Measurements from ENCODE around the gene TIAM2.

The TIAM2 gene

DNA sequence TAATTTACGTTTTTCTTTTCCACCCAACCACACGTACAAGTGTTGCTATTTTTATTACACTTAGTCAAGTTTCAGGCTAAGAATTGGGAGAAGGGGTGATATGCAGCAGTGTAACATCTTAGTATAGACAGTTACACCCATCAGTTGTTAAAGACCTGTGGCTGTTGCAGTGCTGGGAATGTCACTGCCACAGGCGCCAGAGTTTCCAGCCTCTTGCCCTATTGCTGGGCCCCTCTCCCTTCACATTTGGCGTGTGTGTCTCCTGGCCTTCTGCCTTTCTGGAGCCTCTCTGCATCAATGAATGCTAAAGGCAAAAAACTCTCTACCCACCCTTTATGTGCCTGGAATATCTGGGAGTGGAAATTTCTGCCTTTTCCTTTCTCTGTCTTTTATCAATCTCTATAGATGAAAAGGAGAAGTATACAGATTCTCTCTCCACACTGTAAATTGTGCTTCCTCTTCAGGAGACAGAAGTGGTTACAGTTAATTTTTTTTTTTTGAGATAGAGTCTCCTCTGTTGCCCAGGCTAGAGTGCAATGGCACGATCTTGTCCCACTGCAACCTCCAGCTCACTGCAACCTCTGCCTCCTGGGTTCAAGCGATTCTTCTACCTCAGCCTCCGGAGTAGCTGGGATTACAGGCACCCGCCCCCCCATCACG is 73.0 kb downstream of the TIAM2 start:
- H3K9me2 ChIP-seq (replicated peaks; ENCODE audit: insufficient read depth, low read length) = no peaks in the 10 kb centered on the region
- no peaks in the 10 kb centered on the region for H3K9me3 ChIP-seq (replicated peaks; ENCODE audit: insufficient read depth, low read length)
- no peak overlapping the region for H3K4me3 ChIP-seq (ENCODE audit: low read length)
- no peaks in the 10 kb centered on the region for H3K4me1 ChIP-seq (ENCODE audit: low read length)
- no peak overlapping the region for H3K27ac ChIP-seq (ENCODE audit: low read length)
- H4K20me1 ChIP-seq (ENCODE audit: insufficient read depth, low read length) = no peaks in the 10 kb centered on the region
- H3K79me2 ChIP-seq (ENCODE audit: low read length) = no peaks in the 10 kb centered on the region
- H3F3A ChIP-seq (ENCODE audit: insufficient read depth, low read length) = no peaks in the 10 kb centered on the region
- H3K4me2 ChIP-seq (ENCODE audit: low read depth, low read length) = no peak overlapping the region
- no peak overlapping the region for H3K9ac ChIP-seq (ENCODE audit: low read length)
- no peaks in the 10 kb centered on the region for H3K36me3 ChIP-seq (replicated peaks; ENCODE audit: insufficient read depth, low read length)
- H3K27me3 ChIP-seq (replicated peaks; ENCODE audit: insufficient read depth, low read length) = no peaks in the 10 kb centered on the region
- TF ChIP-seq EZH2phosphoT487 (IDR thresholded peaks at IDR 0.05; ENCODE audit: low read length) (no peak), EZH2 (optimal IDR thresholded peaks at IDR 0.05; ENCODE audit: low read depth, low read length) (no peak)
- TF ChIP-seq, protein P1, sequence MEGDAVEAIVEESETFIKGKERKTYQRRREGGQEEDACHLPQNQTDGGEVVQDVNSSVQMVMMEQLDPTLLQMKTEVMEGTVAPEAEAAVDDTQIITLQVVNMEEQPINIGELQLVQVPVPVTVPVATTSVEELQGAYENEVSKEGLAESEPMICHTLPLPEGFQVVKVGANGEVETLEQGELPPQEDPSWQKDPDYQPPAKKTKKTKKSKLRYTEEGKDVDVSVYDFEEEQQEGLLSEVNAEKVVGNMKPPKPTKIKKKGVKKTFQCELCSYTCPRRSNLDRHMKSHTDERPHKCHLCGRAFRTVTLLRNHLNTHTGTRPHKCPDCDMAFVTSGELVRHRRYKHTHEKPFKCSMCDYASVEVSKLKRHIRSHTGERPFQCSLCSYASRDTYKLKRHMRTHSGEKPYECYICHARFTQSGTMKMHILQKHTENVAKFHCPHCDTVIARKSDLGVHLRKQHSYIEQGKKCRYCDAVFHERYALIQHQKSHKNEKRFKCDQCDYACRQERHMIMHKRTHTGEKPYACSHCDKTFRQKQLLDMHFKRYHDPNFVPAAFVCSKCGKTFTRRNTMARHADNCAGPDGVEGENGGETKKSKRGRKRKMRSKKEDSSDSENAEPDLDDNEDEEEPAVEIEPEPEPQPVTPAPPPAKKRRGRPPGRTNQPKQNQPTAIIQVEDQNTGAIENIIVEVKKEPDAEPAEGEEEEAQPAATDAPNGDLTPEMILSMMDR (IDR thresholded peaks at IDR 0.05; ENCODE audit: low read length) = no peak
- no peak for DNase-seq
- H2AFZ ChIP-seq (ENCODE audit: low read length) = no peak overlapping the region

DNA sequence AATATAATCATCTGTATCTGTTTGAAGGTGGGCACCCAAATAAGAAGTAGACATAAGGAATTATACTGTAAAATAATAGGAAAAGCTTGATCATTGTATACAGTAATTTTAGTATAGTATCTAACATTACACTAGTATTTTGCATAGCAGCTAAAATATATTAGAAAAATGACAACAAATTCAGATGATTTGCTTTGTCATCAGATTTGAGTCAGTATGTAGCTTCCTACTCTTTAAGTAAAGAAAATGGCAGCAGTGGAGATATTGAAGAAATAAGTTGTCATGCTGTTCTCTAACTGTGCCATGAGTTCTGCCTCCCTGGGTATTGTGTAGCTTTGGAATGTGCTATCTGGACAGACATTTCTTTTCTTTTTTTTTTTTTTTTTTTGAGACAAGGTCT is 74.4 kb downstream of the TIAM2 start:
- Histone ChIP-seq H3K9me2 (replicated peaks; ENCODE audit: insufficient read depth, low read length) (no peaks in the 10 kb centered on the region), H2AFZ (ENCODE audit: low read length) (no peak overlapping the region), H3K9me3 (replicated peaks; ENCODE audit: insufficient read depth, low read length) (no peaks in the 10 kb centered on the region), H3K36me3 (replicated peaks; ENCODE audit: insufficient read depth, low read length) (no peaks in the 10 kb centered on the region), H3K9ac (ENCODE audit: low read length) (no peak overlapping the region), H3K27me3 (replicated peaks; ENCODE audit: insufficient read depth, low read length) (no peaks in the 10 kb centered on the region), H3K4me1 (ENCODE audit: low read length) (no peaks in the 10 kb centered on the region), H4K20me1 (ENCODE audit: insufficient read depth, low read length) (no peaks in the 10 kb centered on the region), H3K4me2 (ENCODE audit: low read depth, low read length) (no peak overlapping the region), H3K27ac (ENCODE audit: low read length) (no peak overlapping the region), H3F3A (ENCODE audit: insufficient read depth, low read length) (no peaks in the 10 kb centered on the region), H3K4me3 (ENCODE audit: low read length) (no peak overlapping the region), H3K79me2 (ENCODE audit: low read length) (no peaks in the 10 kb centered on the region)
- no peak for DNase-seq
- TF ChIP-seq EZH2 (optimal IDR thresholded peaks at IDR 0.05; ENCODE audit: low read depth, low read length) (no peak), EZH2phosphoT487 (IDR thresholded peaks at IDR 0.05; ENCODE audit: low read length) (no peak)
- TF ChIP-seq, protein P1 (IDR thresholded peaks at IDR 0.05; ENCODE audit: low read length) = no peak

DNA sequence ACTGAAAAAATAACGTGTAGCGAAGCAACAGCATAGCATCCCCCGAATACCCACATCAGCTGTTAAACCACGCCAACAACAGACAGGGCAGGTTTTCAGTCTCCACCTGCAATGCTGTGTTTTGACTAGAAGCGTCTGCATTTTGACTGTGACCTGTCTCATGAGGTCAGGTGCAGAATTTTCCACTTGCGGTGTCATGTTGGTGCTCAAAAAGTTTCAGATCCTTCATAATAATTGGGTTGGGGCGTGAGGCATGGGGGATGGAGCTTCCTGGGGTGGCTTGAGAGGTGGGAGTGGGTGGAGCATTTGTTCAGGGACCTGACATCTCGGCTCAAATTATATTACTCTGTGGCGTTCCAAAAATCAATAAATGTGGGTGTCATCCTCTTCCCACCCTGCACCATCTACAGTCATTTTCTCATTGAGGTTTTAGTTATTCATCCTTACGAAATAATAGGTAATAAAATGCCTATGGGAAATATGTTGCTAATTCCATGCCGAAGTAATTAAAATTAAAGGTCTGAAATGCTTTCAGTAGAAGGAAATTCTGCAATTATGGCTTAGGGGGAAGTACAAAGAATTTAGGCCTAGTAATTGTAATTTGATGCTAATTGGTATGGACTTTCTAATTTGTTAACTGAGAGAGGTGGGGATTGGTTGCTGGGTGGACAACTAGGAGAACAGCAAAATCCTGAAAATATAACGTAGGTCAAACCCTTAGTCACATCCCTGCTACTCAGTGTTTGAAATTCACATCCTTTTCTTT is 81.0 kb downstream of the TIAM2 start:
- H3K9ac ChIP-seq (ENCODE audit: low read length) = no peak overlapping the region
- H2AFZ ChIP-seq (ENCODE audit: low read length) = no peak overlapping the region
- no peaks in the 10 kb centered on the region for H3K79me2 ChIP-seq (ENCODE audit: low read length)
- H3K9me2 ChIP-seq (replicated peaks; ENCODE audit: insufficient read depth, low read length) = no peaks in the 10 kb centered on the region
- H3K36me3 ChIP-seq (replicated peaks; ENCODE audit: insufficient read depth, low read length) = no peaks in the 10 kb centered on the region
- no peaks in the 10 kb centered on the region for H3F3A ChIP-seq (ENCODE audit: insufficient read depth, low read length)
- no peak for DNase-seq
- TF ChIP-seq EZH2phosphoT487 (IDR thresholded peaks at IDR 0.05; ENCODE audit: low read length) (no peak), EZH2 (optimal IDR thresholded peaks at IDR 0.05; ENCODE audit: low read depth, low read length) (no peak)
- TF ChIP-seq, protein P1 (IDR thresholded peaks at IDR 0.05; ENCODE audit: low read length) = no peak
- H3K27ac ChIP-seq (ENCODE audit: low read length) = no peak overlapping the region
- H3K4me3 ChIP-seq (ENCODE audit: low read length) = no peak overlapping the region
- H3K27me3 ChIP-seq (replicated peaks; ENCODE audit: insufficient read depth, low read length) = no peaks in the 10 kb centered on the region
- no peak overlapping the region for H3K4me2 ChIP-seq (ENCODE audit: low read depth, low read length)
- no peaks in the 10 kb centered on the region for H4K20me1 ChIP-seq (ENCODE audit: insufficient read depth, low read length)
- H3K9me3 ChIP-seq (replicated peaks; ENCODE audit: insufficient read depth, low read length) = no peaks in the 10 kb centered on the region
- no peaks in the 10 kb centered on the region for H3K4me1 ChIP-seq (ENCODE audit: low read length)

Measured in MM.1S (cell line).